MCF 10A (cell line): ENCODE results near the gene ZMIZ1. TPM values are rescaled to one million over a fixed set of nuclear protein-coding genes. Genes with fewer than 3 reads are reported as not detected.

ENCODE experiments used
- BruUV-seq: library from RNA; stranded (reverse); fragments of 400-500 nt; replicated peaks from 2 replicates; lab custom pipeline; 2021; lab: Mats Ljungman, UMichigan
- CTCF ChIA-PET: fragments of 300-600 bp; sonication (Branson Sonifier 250); formaldehyde crosslinking; extraction: SDS; loops from one replicate; lab custom pipeline; 2021; ENCODE audit warnings: antibody characterized with exemption, inconsistent platforms; lab: Yijun Ruan, JAX
- POLR2A ChIA-PET: fragments of 300-600, 350-650 bp; sonication (Branson Sonifier 250); formaldehyde crosslinking; extraction: SDS; loops from one replicate; lab custom pipeline; 2020; ENCODE audit warnings: antibody characterized with exemption, inconsistent platforms; lab: Yijun Ruan, JAX
- DNase-seq: peaks from one replicate; pipeline ENCODE4 v3.0.0-alpha.2; 2018; ENCODE audit not compliant: unreplicated experiment
- H3K27ac Mint-ChIP-seq: one replicate; pipeline ENCODE4 v1.8.0; 2022; ENCODE audit warnings: mild to moderate bottlenecking, low read depth, mixed read lengths; ENCODE audit not compliant: unreplicated experiment
- H3K27me3 Mint-ChIP-seq: one replicate; pipeline ENCODE4 v1.8.0; 2022; ENCODE audit warnings: mixed read lengths; ENCODE audit not compliant: insufficient read depth, unreplicated experiment
- H3K36me3 Mint-ChIP-seq: one replicate; pipeline ENCODE4 v1.8.0; 2022; ENCODE audit warnings: mild to moderate bottlenecking, moderate library complexity, mixed read lengths; ENCODE audit not compliant: insufficient read depth, unreplicated experiment
- H3K4me1 Mint-ChIP-seq: one replicate; pipeline ENCODE4 v1.8.0; 2022; ENCODE audit warnings: mixed read lengths; ENCODE audit not compliant: insufficient read depth, unreplicated experiment
- H3K4me3 Mint-ChIP-seq: one replicate; pipeline ENCODE4 v1.8.0; 2022; ENCODE audit warnings: mild to moderate bottlenecking, moderate library complexity, mixed read lengths; ENCODE audit not compliant: unreplicated experiment
- H3K9me3 Mint-ChIP-seq: one replicate; pipeline ENCODE4 v1.8.0; 2022; ENCODE audit warnings: mixed read lengths; ENCODE audit not compliant: unreplicated experiment
- intact Hi-C: fragments of 100-400 bp; cut with micrococcal nuclease; formaldehyde crosslinking; loops from 2 replicates; pipeline ENCODE4 v1.14.1; 2022
- total RNA-seq: library from RNA; stranded (reverse); gene quantifications from 2 replicates; pipeline ENCODE4 v1.2.3, GENCODE V29; 2022
- TF ChIP-seq, protein P1 (sequence below): fragments of 200-600 bp; IDR thresholded peaks from one replicate; pipeline ENCODE4 v1.8.0; 2022; ENCODE audit warnings: antibody characterized with exemption, mild to moderate bottlenecking; ENCODE audit not compliant: unreplicated experiment

ZMIZ1 gene
- total RNA-seq, 1 experiment from 2014 or later, result 15.5 TPM

DNA sequence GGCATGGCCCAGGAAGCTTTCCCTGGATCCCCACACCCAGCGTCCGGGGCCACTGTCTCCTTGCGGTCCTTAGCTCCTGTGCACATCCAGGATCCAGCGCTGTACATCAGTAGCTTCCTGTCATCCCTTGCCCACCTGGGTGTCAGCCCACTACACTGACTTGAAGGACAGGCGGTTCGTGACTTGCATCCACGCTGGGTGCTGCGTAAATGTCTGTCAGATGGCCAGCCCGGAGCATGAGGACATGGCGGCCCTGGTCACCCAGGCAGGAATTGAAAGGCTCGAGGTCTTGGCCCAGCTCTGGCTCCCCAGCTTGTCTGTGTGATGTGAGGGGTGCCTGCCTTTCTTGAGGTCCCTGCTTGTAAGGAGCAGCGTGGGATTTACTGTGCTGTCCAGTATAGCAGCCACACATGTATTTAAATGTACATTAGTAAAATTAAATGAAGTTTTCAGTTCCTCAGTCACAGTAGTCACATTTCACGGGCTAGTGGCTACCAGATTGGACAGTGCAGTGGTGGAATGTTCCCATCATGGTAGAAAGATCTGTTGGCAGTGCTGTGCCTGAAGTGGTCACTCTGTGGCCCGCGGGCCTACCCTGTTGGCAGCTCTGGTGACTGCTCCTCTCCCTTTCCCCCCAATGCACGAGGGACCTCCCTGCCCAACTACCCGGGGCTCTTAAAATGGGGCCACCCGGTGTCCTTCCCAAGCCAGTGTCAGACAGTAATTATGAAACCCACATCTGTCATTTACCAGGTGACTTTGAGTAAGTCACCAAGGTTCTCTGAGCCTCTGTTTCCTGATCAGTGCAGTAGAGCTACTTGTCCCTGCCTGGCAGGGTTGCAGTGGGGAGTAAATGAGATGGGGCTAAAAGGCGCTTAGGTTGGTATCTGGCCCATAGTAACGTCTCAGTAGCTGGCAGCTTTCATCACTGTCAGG is 180.7 kb downstream of the ZMIZ1 start:
- no TSS peak for BruUV-seq
- no peak overlapping the region for H3K27ac Mint-ChIP-seq
- H3K36me3 Mint-ChIP-seq, result peaks cover 11% of the 10 kb centered on the region
- intact Hi-C loops, result no loop called here
- H3K4me3 Mint-ChIP-seq, result no peak overlapping the region
- TF ChIP-seq, protein P1, sequence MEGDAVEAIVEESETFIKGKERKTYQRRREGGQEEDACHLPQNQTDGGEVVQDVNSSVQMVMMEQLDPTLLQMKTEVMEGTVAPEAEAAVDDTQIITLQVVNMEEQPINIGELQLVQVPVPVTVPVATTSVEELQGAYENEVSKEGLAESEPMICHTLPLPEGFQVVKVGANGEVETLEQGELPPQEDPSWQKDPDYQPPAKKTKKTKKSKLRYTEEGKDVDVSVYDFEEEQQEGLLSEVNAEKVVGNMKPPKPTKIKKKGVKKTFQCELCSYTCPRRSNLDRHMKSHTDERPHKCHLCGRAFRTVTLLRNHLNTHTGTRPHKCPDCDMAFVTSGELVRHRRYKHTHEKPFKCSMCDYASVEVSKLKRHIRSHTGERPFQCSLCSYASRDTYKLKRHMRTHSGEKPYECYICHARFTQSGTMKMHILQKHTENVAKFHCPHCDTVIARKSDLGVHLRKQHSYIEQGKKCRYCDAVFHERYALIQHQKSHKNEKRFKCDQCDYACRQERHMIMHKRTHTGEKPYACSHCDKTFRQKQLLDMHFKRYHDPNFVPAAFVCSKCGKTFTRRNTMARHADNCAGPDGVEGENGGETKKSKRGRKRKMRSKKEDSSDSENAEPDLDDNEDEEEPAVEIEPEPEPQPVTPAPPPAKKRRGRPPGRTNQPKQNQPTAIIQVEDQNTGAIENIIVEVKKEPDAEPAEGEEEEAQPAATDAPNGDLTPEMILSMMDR, result no peak
- CTCF ChIA-PET, result no interaction called here
- H3K9me3 Mint-ChIP-seq, result no peaks in the 10 kb centered on the region
- DNase-seq, result no peak
- no peaks in the 10 kb centered on the region for H3K27me3 Mint-ChIP-seq
- POLR2A ChIA-PET, result no interaction called here
- no peaks in the 10 kb centered on the region for H3K4me1 Mint-ChIP-seq

DNA sequence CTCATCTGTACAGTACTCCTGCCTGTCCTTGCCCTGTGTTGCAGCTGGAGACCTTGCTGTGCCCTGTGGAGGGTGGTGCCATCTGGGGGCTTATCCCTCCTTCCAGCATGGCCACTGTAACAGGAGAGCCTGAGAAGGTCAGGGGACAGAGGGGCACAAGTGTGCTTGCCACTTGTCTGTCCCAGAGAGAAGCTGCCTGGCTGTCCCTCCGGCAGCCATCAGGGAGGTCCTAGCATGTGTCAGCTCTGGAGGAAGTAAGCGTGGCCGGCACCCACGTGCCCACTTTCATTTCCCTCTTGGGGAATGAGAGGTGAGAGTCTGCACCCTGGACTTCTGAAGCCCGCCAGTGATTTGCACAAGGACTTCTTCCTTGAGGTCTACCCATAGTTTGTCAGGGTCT is 181.5 kb downstream of the ZMIZ1 start:
- POLR2A ChIA-PET, result no interaction called here
- DNase-seq, result no peak
- Mint-ChIP-seq H3K27me3 (no peaks in the 10 kb centered on the region), H3K4me1 (no peaks in the 10 kb centered on the region), H3K27ac (no peak overlapping the region), H3K36me3 (peaks cover 10% of the 10 kb centered on the region), H3K9me3 (no peaks in the 10 kb centered on the region), H3K4me3 (no peak overlapping the region)
- TF ChIP-seq, protein P1, result no peak
- intact Hi-C loops, result no loop called here
- no TSS peak for BruUV-seq
- CTCF ChIA-PET, result no interaction called here

DNA sequence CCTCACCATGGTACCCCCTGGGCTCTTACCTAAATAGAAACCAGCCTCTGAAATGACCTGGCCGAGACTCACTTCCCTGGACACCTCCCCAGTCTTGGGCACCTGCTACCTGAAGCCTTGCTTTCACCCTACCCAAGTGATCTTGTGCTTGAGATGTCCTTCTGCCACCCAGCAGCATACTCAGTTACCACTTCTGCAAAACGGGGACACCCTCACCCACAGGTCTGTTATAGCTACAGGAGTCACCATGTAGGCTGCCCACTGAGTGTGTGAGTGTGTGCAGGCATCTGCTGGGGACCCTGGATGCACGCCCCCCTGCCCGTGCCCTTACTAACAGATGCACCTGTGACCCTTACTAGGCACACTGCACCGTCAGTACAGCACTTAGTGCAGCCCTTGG is 183.7 kb downstream of the ZMIZ1 start:
- intact Hi-C loops, result no loop called here
- TF ChIP-seq, protein P1, result no peak
- H3K27me3 Mint-ChIP-seq, result no peaks in the 10 kb centered on the region
- H3K4me3 Mint-ChIP-seq, result no peak overlapping the region
- no peaks in the 10 kb centered on the region for H3K4me1 Mint-ChIP-seq
- no peaks in the 10 kb centered on the region for H3K9me3 Mint-ChIP-seq
- no TSS peak for BruUV-seq
- H3K36me3 Mint-ChIP-seq, result peaks cover 6% of the 10 kb centered on the region
- POLR2A ChIA-PET, result no interaction called here
- CTCF ChIA-PET, result no interaction called here
- H3K27ac Mint-ChIP-seq, result no peak overlapping the region
- DNase-seq, result no peak

DNA sequence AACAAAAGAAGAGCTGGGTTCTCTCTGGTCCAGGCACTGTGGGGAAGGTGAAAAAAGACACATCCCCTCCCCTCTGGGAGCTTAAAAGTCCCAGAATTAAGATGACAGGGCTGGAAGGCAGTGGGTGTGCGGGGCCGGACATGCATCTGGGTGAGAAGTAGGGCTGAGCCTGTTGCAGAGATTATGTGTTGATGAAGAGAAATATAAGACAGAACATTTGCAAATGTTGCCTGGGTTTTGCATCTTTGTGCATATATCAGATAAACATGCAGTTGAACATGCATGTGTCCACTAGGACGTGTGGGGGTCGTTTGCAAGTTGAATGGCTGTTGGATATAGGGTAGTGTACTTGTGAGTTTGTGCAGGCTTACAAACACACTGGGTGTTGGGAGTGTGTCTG is 184.2 kb downstream of the ZMIZ1 start:
- TF ChIP-seq, protein P1, result no peak
- ChIA-PET CTCF (no interaction called here), POLR2A (no interaction called here)
- Mint-ChIP-seq H3K27ac (no peak overlapping the region), H3K9me3 (no peaks in the 10 kb centered on the region), H3K4me1 (no peaks in the 10 kb centered on the region), H3K4me3 (no peak overlapping the region), H3K27me3 (no peaks in the 10 kb centered on the region), H3K36me3 (peaks cover 6% of the 10 kb centered on the region)
- BruUV-seq, result no TSS peak
- DNase-seq, result no peak
- intact Hi-C loops, result no loop called here
